H1 (cell line): Measurements from ENCODE around the gene DNAH12. TPM values are rescaled to one million over a fixed set of nuclear protein-coding genes. Genes with fewer than 3 reads are reported as not detected.

Experiments used
- CTCF ChIA-PET: fragments of 300-600 bp; sonication (Branson Sonifier 250); formaldehyde crosslinking; loops from one replicate; lab custom pipeline; 2021; ENCODE audit not compliant: partially characterized antibody; lab: Charles Lee
- POLR2A ChIA-PET: fragments of 300-600 bp; sonication (Branson Sonifier 250); formaldehyde crosslinking; loops from one replicate; lab custom pipeline; 2021; ENCODE audit warnings: inconsistent platforms; ENCODE audit not compliant: partially characterized antibody; lab: Charles Lee
- DNase-seq, 2 experiments: peaks; one replicate each; pipeline versions ENCODE4 v3.0.0 to v3.0.0-alpha.2; 2010 to 2022; ENCODE audit warnings: low spot score in 2 of 2, low read depth in 1 of 2, mixed read lengths in 1 of 2
- FAIRE-seq: peaks from 2 replicates; lab custom pipeline; 2011; peaks lifted over from hg19 to GRCh38; lab: Jason Lieb, UNC
- H2AFZ ChIP-seq: 2 replicates; pipeline ENCODE4 v1.8.1; 2012; ENCODE audit warnings: low read length, inconsistent platforms
- H2AK5ac ChIP-seq: 2 replicates; pipeline ENCODE4 v1.6.1; 2013; ENCODE audit warnings: low read depth, low read length
- H2BK120ac ChIP-seq: replicated peaks from 2 replicates; pipeline ENCODE3; 2013; ENCODE audit warnings: low read depth, low read length, inconsistent platforms
- H2BK12ac ChIP-seq: 2 replicates; pipeline ENCODE4 v1.6.1; 2013; ENCODE audit warnings: low read depth, low read length
- H2BK15ac ChIP-seq: 2 replicates; pipeline ENCODE4 v1.6.1; 2013; ENCODE audit warnings: low read length
- H2BK20ac ChIP-seq: 2 replicates; pipeline ENCODE4 v1.6.1; 2013; ENCODE audit warnings: low read length
- H2BK5ac ChIP-seq: 2 replicates; pipeline ENCODE4 v1.6.1; 2013; ENCODE audit warnings: low read depth, low read length
- H3K14ac ChIP-seq: 2 replicates; pipeline ENCODE4 v1.6.1; 2013; ENCODE audit warnings: inconsistent platforms; ENCODE audit not compliant: insufficient read length
- H3K18ac ChIP-seq: 2 replicates; pipeline ENCODE4 v1.6.1; 2013; ENCODE audit warnings: low read length; ENCODE audit errors: extremely low read depth
- H3K23ac ChIP-seq: 2 replicates; pipeline ENCODE4 v1.6.1; 2013; ENCODE audit warnings: inconsistent platforms; ENCODE audit not compliant: insufficient read length
- H3K23me2 ChIP-seq: 2 replicates; pipeline ENCODE4 v1.6.1; 2013; ENCODE audit warnings: low read depth, low read length
- H3K27ac ChIP-seq: 2 replicates; pipeline ENCODE4 v1.6.1; 2011; ENCODE audit warnings: low read depth, low read length, inconsistent platforms
- H3K27me3 ChIP-seq, 4 experiments: replicated peaks in 1 of 4; 1 replicate in 1 of 4; 2 replicates in 3 of 4; pipeline versions ENCODE4 v1.6.1 to v1.8.1; 2011 to 2013; ENCODE audit warnings: low read length in 3 of 4, mild to moderate bottlenecking in 3 of 4, inconsistent platforms in 2 of 4, mixed read lengths in 2 of 4, moderate library complexity in 1 of 4; ENCODE audit not compliant: control insufficient read depth in 3 of 4, insufficient read depth in 3 of 4; ENCODE audit errors: extremely low read depth in 1 of 4
- H3K36me3 ChIP-seq, 4 experiments: 2 replicates each; pipeline versions ENCODE4 v1.6.1 to v1.8.1; 2011 to 2013; ENCODE audit warnings: mild to moderate bottlenecking in 4 of 4, low read length in 3 of 4, moderate library complexity in 2 of 4, control low read depth in 1 of 4, inconsistent platforms in 1 of 4; ENCODE audit not compliant: insufficient read depth in 4 of 4, control insufficient read depth in 2 of 4
- H3K4ac ChIP-seq: replicated peaks from 2 replicates; pipeline ENCODE3; 2013; ENCODE audit warnings: low read length, low read depth, mixed read lengths, inconsistent platforms; ENCODE audit not compliant: insufficient read length
- H3K4me1 ChIP-seq, 4 experiments: replicated peaks in 1 of 4; 1 replicate in 1 of 4; 2 replicates in 3 of 4; pipeline versions ENCODE4 v1.6.1 to v1.8.1; 2011 to 2013; ENCODE audit warnings: low read length in 3 of 4, inconsistent platforms in 2 of 4, mixed read lengths in 1 of 4; ENCODE audit not compliant: insufficient read depth in 4 of 4, control insufficient read depth in 3 of 4
- H3K4me2 ChIP-seq, 2 experiments: 2 replicates each; pipeline versions ENCODE4 v1.6.1 to v1.8.1; 2011 to 2013; ENCODE audit warnings: low read depth in 2 of 2, low read length in 2 of 2, control low read depth in 1 of 2, inconsistent platforms in 1 of 2, mild to moderate bottlenecking in 1 of 2; ENCODE audit not compliant: insufficient read depth in 1 of 2
- H3K4me3 ChIP-seq, 4 experiments: fragments of 200-600, 300-600 bp in 1 of 4; sonication (generic), shearing (Covaris generic), sonication (Bioruptor Twin) in 1 of 4; 2 replicates each; pipeline versions ENCODE4 v1.5.1 to v1.8.1; 2011 to 2016; ENCODE audit warnings: low read length in 4 of 4, low read depth in 3 of 4, control low read depth in 2 of 4, inconsistent platforms in 2 of 4, mild to moderate bottlenecking in 2 of 4, mixed read lengths in 1 of 4, moderate library complexity in 1 of 4; ENCODE audit not compliant: insufficient read depth in 2 of 4; ENCODE audit errors: extremely low read depth in 1 of 4
- H3K56ac ChIP-seq: replicated peaks from 2 replicates; pipeline ENCODE3; 2013; ENCODE audit warnings: low read depth, mild to moderate bottlenecking, mixed read lengths, low read length, inconsistent platforms; ENCODE audit not compliant: insufficient read length
- H3K79me1 ChIP-seq: 2 replicates; pipeline ENCODE4 v1.6.1; 2013; ENCODE audit warnings: low read depth, low read length, control low read depth
- H3K79me2 ChIP-seq, 2 experiments: 2 replicates each; pipeline versions ENCODE4 v1.6.1 to v1.8.1; 2012 to 2013; ENCODE audit warnings: low read length in 2 of 2, mild to moderate bottlenecking in 2 of 2, inconsistent platforms in 1 of 2; ENCODE audit not compliant: insufficient read depth in 2 of 2, control insufficient read depth in 1 of 2
- H3K9ac ChIP-seq, 4 experiments: replicated peaks in 1 of 4; 1 replicate in 1 of 4; 2 replicates in 3 of 4; pipeline versions ENCODE4 v1.6.1 to v1.8.1; 2011 to 2013; ENCODE audit warnings: low read depth in 3 of 4, low read length in 3 of 4, control low read depth in 2 of 4, mild to moderate bottlenecking in 2 of 4, moderate library complexity in 2 of 4, inconsistent platforms in 1 of 4; ENCODE audit errors: extremely low read depth in 1 of 4
- H3K9me3 ChIP-seq, 2 experiments: 2 replicates each; pipeline versions ENCODE4 v1.6.1 to v1.8.1; 2012 to 2013; ENCODE audit warnings: mild to moderate bottlenecking in 2 of 2, moderate library complexity in 2 of 2, control low read depth in 1 of 2, inconsistent platforms in 1 of 2, low read depth in 1 of 2, low read length in 1 of 2, mixed read lengths in 1 of 2; ENCODE audit not compliant: insufficient read depth in 2 of 2
- H4K20me1 ChIP-seq, 2 experiments: replicated peaks in 1 of 2; 2 replicates each; pipeline versions ENCODE3 to v1.8.1; 2011 to 2013; ENCODE audit warnings: inconsistent platforms in 2 of 2, low read length in 2 of 2, mild to moderate bottlenecking in 1 of 2; ENCODE audit not compliant: insufficient read depth in 2 of 2, control insufficient read depth in 1 of 2
- H4K5ac ChIP-seq: 2 replicates; pipeline ENCODE4 v1.6.1; 2013; ENCODE audit warnings: low read length, low read depth, mixed read lengths, inconsistent platforms; ENCODE audit not compliant: insufficient read length
- H4K8ac ChIP-seq: 2 replicates; pipeline ENCODE4 v1.8.0; 2013; ENCODE audit warnings: mild to moderate bottlenecking, moderate library complexity, low read length, inconsistent platforms; ENCODE audit not compliant: insufficient read depth; ENCODE audit errors: extremely low read depth
- H4K91ac ChIP-seq: replicated peaks from 2 replicates; pipeline ENCODE3; 2013; ENCODE audit warnings: low read length, mixed read lengths, inconsistent platforms; ENCODE audit not compliant: insufficient read length
- CEBPB ChIP-seq: IDR thresholded peaks from 2 replicates; pipeline ENCODE4 v1.6.1; 2012; ENCODE audit warnings: low read depth, low read length
- RAD21 ChIP-seq, 2 experiments: IDR thresholded peaks in 1 of 2; conservative IDR thresholded peaks in 1 of 2; 2 replicates each; pipeline ENCODE4 v1.6.1; 2011; ENCODE audit warnings: low read depth in 2 of 2, low read length in 2 of 2, improper control_type of control experiment in 1 of 2, inconsistent platforms in 1 of 2, mild to moderate bottlenecking in 1 of 2, moderate library complexity in 1 of 2
- WGBS, 2 experiments: shearing (Covaris generic) in 1 of 2; methylation state at CpG; one replicate each; pipeline versions ENCODE4 v1.1.6 to v1.1.7; 2013 to 2015; ENCODE audit warnings: low lambda C conversion rate in 2 of 2, mixed read lengths in 2 of 2, inconsistent platforms in 1 of 2, low coverage in 1 of 2, missing lambda C conversion rate in 1 of 2; ENCODE audit not compliant: insufficient replicate concordance in 2 of 2, insufficient coverage in 1 of 2, insufficient read length in 1 of 2; ENCODE audit errors: extremely low coverage in 1 of 2, missing lambda C conversion rate in 1 of 2; 5-methylcytosine and 5-hydroxymethylcytosine counted together
- polyA plus RNA-seq, 7 experiments: library from polyadenylated mRNA; depleted of rRNA in 3 of 7; stranded (reverse) in 5 of 7; unstranded in 2 of 7; fragments of >200 nt in 5 of 7; fragments of 200-250 nt in 2 of 7; gene quantifications; 1 replicate in 5 of 7; 2 replicates in 1 of 7; 4 replicates in 1 of 7; pipeline versions ENCODE4 v1.2.1 to v1.2.3, GENCODE V29; 2011 to 2013; ENCODE audit warnings: missing spikeins in 2 of 7, mixed read lengths in 2 of 7
- total RNA-seq: library from RNA; stranded (reverse); fragmentation: NEBNext Ultra II Directional; extraction: Animal tissue kit (Norgen Biotek cat#: 25700); gene quantifications from 2 replicates; pipeline ENCODE4 v1.2.1, GENCODE V29; 2021

Gene DNAH12
- total and polyA plus RNA-seq, 2 of the 8 experiments (the other 6 are each of a cell fraction or from before 2014, with no cell fraction given), result not detected

DNA sequence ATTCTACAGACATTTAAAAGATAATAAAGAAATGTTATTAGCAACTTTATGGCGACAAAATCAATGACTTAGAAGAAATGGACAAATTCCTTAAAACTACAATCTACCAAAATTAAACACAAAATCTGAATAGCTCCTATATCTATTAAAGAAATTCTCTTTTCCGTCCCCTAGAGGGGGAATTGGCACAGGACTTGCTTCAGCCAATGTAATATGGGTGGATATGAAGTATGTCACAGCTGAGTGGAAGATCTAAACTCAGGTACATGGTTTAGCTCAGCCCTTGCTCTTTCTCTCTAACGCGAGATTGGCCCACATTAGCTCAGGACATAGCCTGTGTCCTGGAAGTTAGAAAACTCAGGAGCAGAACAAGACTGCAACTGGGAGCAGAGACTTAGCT, 79.3 kb downstream of the DNAH12 start:
- H4K8ac ChIP-seq, result no peak overlapping the region
- no peak for DNase-seq
- H2BK5ac ChIP-seq, result no peak overlapping the region
- no peak overlapping the region for H3K27ac ChIP-seq
- H3K56ac ChIP-seq, result no peak overlapping the region
- H3K36me3 ChIP-seq, result no peaks in the 10 kb centered on the region
- ChIA-PET POLR2A (no interaction called here), CTCF (interaction anchor here (0.8 to 1.9 kb wide), 6 partner anchors 9 to 364 kb away, joined by 3 to 6 read pairs (median 3); no protein-coding TSS in a partner anchor)
- no peaks in the 10 kb centered on the region for H3K4me1 ChIP-seq
- H4K5ac ChIP-seq, result no peak overlapping the region
- H3K9me3 ChIP-seq, result no peaks in the 10 kb centered on the region
- H3K23me2 ChIP-seq, result no peaks in the 10 kb centered on the region
- H2BK12ac ChIP-seq, result no peak overlapping the region
- H3K14ac ChIP-seq, result no peak overlapping the region
- no peak overlapping the region for H2BK120ac ChIP-seq
- H4K91ac ChIP-seq, result no peak overlapping the region
- no peaks in the 10 kb centered on the region for H3K79me2 ChIP-seq
- H4K20me1 ChIP-seq, result no peaks in the 10 kb centered on the region
- 89% methylated on average over 4 of the region's 4 CpGs; no CpG with 5 or more reads in 1 of the 2 experiments for WGBS, 2 experiments
- no peak overlapping the region for H3K4ac ChIP-seq
- H3K4me2 ChIP-seq, result no peak overlapping the region
- no peaks in the 10 kb centered on the region for H3K27me3 ChIP-seq
- FAIRE-seq, result no peak
- no peaks in the 10 kb centered on the region for H3K79me1 ChIP-seq
- no peak overlapping the region for H2BK20ac ChIP-seq
- no peak overlapping the region for H2BK15ac ChIP-seq
- no peak overlapping the region for H2AFZ ChIP-seq
- H3K4me3 ChIP-seq, result no peak overlapping the region
- H3K9ac ChIP-seq, result no peak overlapping the region
- no peak overlapping the region for H3K18ac ChIP-seq
- H3K23ac ChIP-seq, result no peak overlapping the region
- TF ChIP-seq RAD21 (IDR thresholded peaks at IDR 0.05 in 1 of 2, conservative IDR thresholded peaks at IDR 0.05 in 1 of 2; ENCODE audit: low read depth in 2 of 2, low read length in 2 of 2), result peak; percentile 13 to 16; a peak in 2 of 4 replicates
- no peak for TF ChIP-seq CEBPB
- no peak overlapping the region for H2AK5ac ChIP-seq
